Stomach (tissue), 9 donors: ENCODE data around the gene SOCS1. TPM values are rescaled to one million over a fixed set of nuclear protein-coding genes. Genes with fewer than 3 reads are reported as not detected.

Experiments used
- DNase-seq, 2 donors: peaks; one replicate each; pipeline versions ENCODE4 v3.0.0 to v3.0.0-alpha.2; 2013 to 2019
- H3K27ac ChIP-seq, 5 donors: fragments of 200-600 bp in 4 of 5; sonication (generic) in 4 of 5; one replicate each; pipeline ENCODE4 v1.5.1; 2013 to 2019; ENCODE audit warnings: mild to moderate bottlenecking in 1 of 5, moderate library complexity in 1 of 5
- H3K27me3 ChIP-seq, 3 donors: fragments of 200-600 bp; sonication (generic); one replicate each; pipeline ENCODE4 v1.5.1; 2017 to 2019; ENCODE audit warnings: mixed run types in 1 of 3
- H3K36me3 ChIP-seq, 4 donors: fragments of 200-600 bp; sonication (generic); 1 replicate in 3 of 4; 2 replicates in 1 of 4; pipeline ENCODE4 v1.5.1; 2016 to 2019
- H3K4me1 ChIP-seq, 4 donors: fragments of 200-600 bp; sonication (generic); one replicate each; pipeline ENCODE4 v1.5.1; 2016 to 2019
- H3K4me3 ChIP-seq, 4 donors: fragments of 200-600 bp; sonication (generic) in 3 of 4; one replicate each; pipeline ENCODE4 v1.5.1; 2016 to 2019; ENCODE audit warnings: mild to moderate bottlenecking in 1 of 4
- H3K9me3 ChIP-seq, 4 donors: fragments of 200-600 bp; sonication (generic); one replicate each; pipeline ENCODE4 v1.5.1; 2016 to 2019
- CTCF ChIP-seq, 7 experiments: fragments of 450-650 bp in 4 of 7; fragments of 200-600 bp in 3 of 7; sonication (generic) in 3 of 7; IDR thresholded peaks; one replicate each; pipeline ENCODE4 v1.5.1; 2016 to 2019; ENCODE audit warnings: antibody characterized with exemption in 7 of 7, control low read depth in 2 of 7, mild to moderate bottlenecking in 1 of 7
- EP300 ChIP-seq: sonication (generic); formaldehyde crosslinking; IDR thresholded peaks from one replicate; pipeline ENCODE4 v1.6.1; 2017; ENCODE audit warnings: antibody characterized with exemption
- POLR2A ChIP-seq, 4 donors: fragments of 450-650 bp; IDR thresholded peaks; one replicate each; pipeline ENCODE4 v1.6.1; 2016; ENCODE audit warnings: antibody characterized with exemption in 4 of 4, control low read depth in 2 of 4, mild to moderate bottlenecking in 1 of 4, moderate library complexity in 1 of 4
- POLR2AphosphoS5 ChIP-seq, 3 donors: sonication (generic); formaldehyde crosslinking; IDR thresholded peaks; one replicate each; pipeline ENCODE4 v1.6.1; 2016; ENCODE audit warnings: antibody characterized with exemption in 3 of 3
- WGBS, 5 donors: extraction: QIAGEN DNeasy Blood & Tissue Kit in 3 of 5; methylation state at CpG; one replicate each; pipeline versions ENCODE4 v1.1.5 to v1.1.7; 2013 to 2018; 5-methylcytosine and 5-hydroxymethylcytosine counted together
- intact Hi-C: fragments of 100-400 bp; cut with DNase I; formaldehyde crosslinking; loops from one replicate; pipeline ENCODE4 v1.15.1; 2023; ENCODE audit warnings: low total_unique reads
- polyA plus RNA-seq, 3 donors: library from polyadenylated mRNA; stranded (reverse); fragments of 200-250 nt; gene quantifications; one replicate each; pipeline ENCODE4 v1.2.3, GENCODE V29; 2013
- total RNA-seq, 5 donors: library from RNA; depleted of rRNA; stranded (reverse); fragments of >200 nt; gene quantifications; one replicate each; pipeline versions ENCODE4 v1.1.0 to v1.2.3, GENCODE V29; 2014 to 2016
- donor health status: healthy with polysubstance abuse.
- donor health status: Bipolar disorder and iron deficiency.
- donor health status: healthy.

Gene SOCS1
- total and polyA plus RNA-seq, 8 donors = 4.2 to 45.5 (median 11.5) TPM

GRCh38 chr16:11253009-11253994 lies 2.7 kb downstream of the SOCS1 start:
- peak overlapping the region; percentile 61 to 89 (median 75) for H3K4me3 ChIP-seq
- H3K9me3 ChIP-seq = no peaks in the 10 kb centered on the region
- no peak for TF ChIP-seq CTCF (IDR thresholded peaks at IDR 0.05)
- TF ChIP-seq POLR2AphosphoS5 (IDR thresholded peaks at IDR 0.05) = no peak
- no peak for TF ChIP-seq EP300
- no peak for TF ChIP-seq POLR2A (IDR thresholded peaks at IDR 0.05)
- intact Hi-C loops = loop anchor here (10.0 kb wide), 1 partner anchor 129 kb away; no protein-coding TSS in a partner anchor
- peaks cover 23 to 45% (median 39%) of the 10 kb centered on the region in 4 donors for H3K4me1 ChIP-seq
- no peak for DNase-seq
- no peaks in the 10 kb centered on the region for H3K27me3 ChIP-seq
- H3K36me3 ChIP-seq = peaks cover 0 to 24% (median 0%) of the 10 kb centered on the region in 4 donors
- WGBS, 5 donors = 65 to 90% (median 77%) methylated on average over 5 of the region's 5 CpGs
- H3K27ac ChIP-seq = peak overlapping the region; percentile 13 to 99 (median 59)

- intact Hi-C loops = loop anchor here (10.0 kb wide), 1 partner anchor 128 kb away; no protein-coding TSS in a partner anchor
- H3K27ac ChIP-seq = peak overlapping the region in 4 of 5 donors; percentile 13 to 99 (median 44)
Measured at GRCh38 chr16:11252482-11252931, 3.5 kb downstream of the SOCS1 start.

GRCh38 chr16:11251525-11252481 lies 4.2 kb downstream of the SOCS1 start:
- Histone ChIP-seq H3K4me3 (peak overlapping the region in 1 of 4 donors; percentile 89), H3K4me1 (peaks cover 19 to 34% (median 29%) of the 10 kb centered on the region in 4 donors), H3K9me3 (no peaks in the 10 kb centered on the region), H3K27me3 (no peaks in the 10 kb centered on the region), H3K36me3 (peaks cover 0 to 24% (median 0%) of the 10 kb centered on the region in 4 donors), H3K27ac (peak overlapping the region in 4 of 5 donors; percentile 15 to 99 (median 44))
- TF ChIP-seq CTCF (IDR thresholded peaks at IDR 0.05) (no peak), POLR2AphosphoS5 (IDR thresholded peaks at IDR 0.05) (no peak), EP300 (no peak), POLR2A (IDR thresholded peaks at IDR 0.05) (no peak)
- 65 to 85% (median 81%) methylated on average over 18 of the region's 18 CpGs for WGBS, 5 donors
- peak; percentile 42 to 63 for DNase-seq
- intact Hi-C loops = loop anchor here (10.0 kb wide), 1 partner anchor 127 kb away; no protein-coding TSS in a partner anchor

More at GRCh38 chr16:11252482-11252931, 3.5 kb downstream of the SOCS1 start:
- DNase-seq = no peak
- TF ChIP-seq POLR2A (IDR thresholded peaks at IDR 0.05) = no peak
- no peak for TF ChIP-seq EP300
- no peak for TF ChIP-seq CTCF (IDR thresholded peaks at IDR 0.05)
- WGBS, 5 donors = 87 to 90% (median 88%) methylated on average over 8 of the region's 8 CpGs
- Histone ChIP-seq H3K4me1 (peaks cover 23 to 41% (median 36%) of the 10 kb centered on the region in 4 donors), H3K36me3 (peaks cover 0 to 24% (median 0%) of the 10 kb centered on the region in 4 donors), H3K9me3 (no peaks in the 10 kb centered on the region), H3K27me3 (no peaks in the 10 kb centered on the region), H3K4me3 (peak overlapping the region in 2 of 4 donors; percentile 67 to 89)
